SH-SY5Y (cell line): ENCODE data around the gene PRR29.

ENCODE experiments used
- GATA2 ChIP-seq: IDR thresholded peaks from 2 replicates; pipeline ENCODE4 v1.6.1; 2011; ENCODE audit warnings: mild to moderate bottlenecking, low read depth, low read length
- GATA3 ChIP-seq: IDR thresholded peaks from 2 replicates; pipeline ENCODE4 v1.6.1; 2011; ENCODE audit warnings: low read depth, mild to moderate bottlenecking, low read length, moderate library complexity

DNA sequence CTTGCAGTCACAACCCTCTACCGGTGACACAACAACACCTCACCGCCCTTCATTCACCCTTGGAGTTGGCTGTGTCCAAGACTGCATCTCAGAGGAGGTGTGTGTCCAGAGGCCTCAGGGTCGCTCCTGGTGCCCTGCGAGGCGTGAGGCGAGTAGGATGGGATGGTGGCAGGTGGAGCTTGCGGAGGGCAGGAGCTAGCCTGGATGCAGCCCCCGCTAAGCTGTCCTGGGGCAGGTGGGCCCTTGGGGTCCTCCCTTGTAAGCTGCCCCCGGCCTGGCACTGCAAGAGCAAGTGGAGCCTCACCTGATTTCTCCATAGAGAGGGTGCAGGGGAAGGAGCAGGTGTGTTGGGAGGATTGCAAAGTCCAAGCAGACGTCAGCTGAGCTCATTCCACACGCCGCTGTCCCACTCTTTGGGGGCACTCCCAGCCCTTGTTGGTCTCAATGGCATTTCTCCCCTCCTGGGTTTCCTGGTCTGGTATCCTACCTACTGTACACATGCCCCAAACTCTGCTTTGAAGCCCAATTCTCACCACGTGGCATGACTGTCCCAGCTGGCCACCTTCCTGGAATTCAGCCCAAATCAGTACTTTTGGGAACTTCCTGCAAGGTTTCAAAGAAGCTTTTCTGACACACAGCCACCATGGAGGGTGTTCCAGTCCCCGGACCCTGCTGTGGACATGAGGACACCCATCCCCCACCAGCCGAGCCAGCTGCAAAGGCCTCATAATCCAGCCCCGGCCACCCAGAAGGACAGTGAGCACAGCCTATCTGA lies 40.4 kb downstream of the PRR29 start:
- no peak for TF ChIP-seq GATA2
- no peak for TF ChIP-seq GATA3
